GM12873 (cell line): ENCODE measurements around the gene PCBP3.

Experiments used
- CTCF ChIP-seq: IDR thresholded peaks from 2 replicates; pipeline ENCODE4 v1.5.1; 2012; ENCODE audit warnings: low read depth, mild to moderate bottlenecking, moderate library complexity, low read length, control low read depth; ENCODE audit not compliant: insufficient read depth; ENCODE audit errors: missing control alignments

Gene PCBP3

DNA sequence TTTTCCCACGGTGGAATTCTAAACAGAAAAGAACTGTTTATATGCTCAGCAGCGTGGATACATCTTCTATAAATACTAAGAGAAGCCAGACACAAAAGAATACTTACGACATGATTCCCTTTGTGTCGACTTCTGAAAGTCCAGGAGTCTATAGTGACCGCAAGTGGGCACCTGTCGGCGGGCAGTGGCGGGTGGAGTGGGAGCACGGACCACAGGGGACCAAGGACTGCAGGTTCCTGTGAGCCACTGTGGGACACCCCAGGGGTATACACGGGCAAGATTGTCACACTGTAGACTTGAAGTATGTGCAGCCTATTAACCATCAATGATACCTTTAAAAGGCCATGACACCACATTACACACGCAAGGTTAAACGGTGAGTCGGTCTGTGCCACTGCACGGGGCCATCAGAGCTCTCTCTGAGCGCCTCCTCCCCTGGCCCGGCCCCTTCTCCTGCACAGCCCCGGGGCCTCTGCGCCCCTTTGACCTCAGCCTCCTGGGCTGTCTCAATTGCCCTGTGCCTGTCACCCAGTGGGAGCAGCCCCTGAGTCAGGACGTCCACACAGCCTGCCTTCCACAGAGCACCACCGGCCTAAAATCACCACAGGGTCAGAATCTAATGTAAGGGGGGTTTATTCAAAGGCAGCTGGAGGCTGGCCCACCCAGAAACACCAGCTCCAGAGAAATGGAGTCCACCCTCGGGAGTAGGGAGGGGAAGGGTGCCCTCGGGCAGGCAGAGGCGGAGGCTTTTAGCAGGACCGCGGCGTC is 248.0 kb downstream of the PCBP3 start:
- TF ChIP-seq CTCF = no peak

GRCh38 chr21:45892156-45892915 is 248.8 kb downstream of the PCBP3 start:
- no peak for TF ChIP-seq CTCF

- no peak for TF ChIP-seq CTCF
These were observed 249.6 kb downstream of the PCBP3 start for GRCh38 chr21:45892916-45893739.

- no peak for TF ChIP-seq CTCF
These were observed 250.4 kb downstream of the PCBP3 start for GRCh38 chr21:45893740-45894449.

- no peak for TF ChIP-seq CTCF
These were observed 250.9 kb downstream of the PCBP3 start for GRCh38 chr21:45894450-45894825.

DNA sequence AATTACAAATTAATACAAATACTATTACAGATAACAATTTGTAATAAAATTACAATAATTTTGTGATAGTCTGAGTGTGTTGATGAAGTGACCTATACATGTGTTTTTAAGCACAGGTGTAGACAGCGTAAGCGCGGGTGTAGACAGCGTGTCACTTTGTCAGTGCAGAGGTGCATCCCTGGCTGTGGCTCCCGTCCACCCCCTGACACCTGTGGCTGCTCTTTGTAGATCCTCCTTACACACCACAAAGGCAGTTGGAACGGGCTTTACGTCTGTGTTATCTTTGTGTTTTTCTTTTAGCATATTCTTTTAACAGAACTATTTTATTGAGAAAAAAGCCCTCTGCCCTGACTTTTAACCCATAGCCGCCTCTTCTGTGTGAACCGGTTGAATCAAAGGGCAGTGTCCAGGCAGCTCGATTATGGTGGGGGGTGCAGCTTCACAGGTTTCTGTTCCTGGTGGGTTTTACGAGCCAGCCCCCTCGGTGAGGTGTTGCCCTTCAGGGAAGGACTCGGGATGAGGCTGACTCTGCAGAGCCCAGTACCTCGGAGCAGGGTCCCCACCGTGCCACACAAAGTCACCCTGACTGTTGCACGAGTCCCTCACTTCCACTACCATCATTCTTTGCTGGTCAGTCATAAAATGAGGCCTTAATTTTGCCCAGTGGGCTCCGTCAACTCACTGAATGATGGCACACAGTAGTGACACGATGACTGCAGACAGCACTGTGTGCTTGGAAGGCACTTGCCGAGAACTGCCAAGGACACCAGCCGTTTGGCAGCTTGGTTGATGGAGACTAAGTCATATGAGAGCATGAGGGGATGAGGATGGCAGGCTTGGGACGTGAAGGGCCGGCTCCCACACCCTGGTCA is 251.6 kb downstream of the PCBP3 start:
- no peak for TF ChIP-seq CTCF
